Peyer's patch (tissue), 4 donors: ENCODE measurements around the gene PRPF19.

Experiments used
- CTCF ChIP-seq, 6 experiments: fragments of 450-650 bp in 4 of 6; fragments of 200-600 bp in 2 of 6; sonication (generic) in 1 of 6; IDR thresholded peaks; one replicate each; pipeline ENCODE4 v1.5.1; 2017 to 2019; ENCODE audit warnings: antibody characterized with exemption in 6 of 6, mild to moderate bottlenecking in 3 of 6, moderate library complexity in 1 of 6
- POLR2A ChIP-seq, 2 donors: fragments of 450-650 bp; IDR thresholded peaks; one replicate each; pipeline ENCODE4 v1.5.1; 2017; ENCODE audit warnings: antibody characterized with exemption in 2 of 2, mild to moderate bottlenecking in 2 of 2, moderate library complexity in 2 of 2

DNA sequence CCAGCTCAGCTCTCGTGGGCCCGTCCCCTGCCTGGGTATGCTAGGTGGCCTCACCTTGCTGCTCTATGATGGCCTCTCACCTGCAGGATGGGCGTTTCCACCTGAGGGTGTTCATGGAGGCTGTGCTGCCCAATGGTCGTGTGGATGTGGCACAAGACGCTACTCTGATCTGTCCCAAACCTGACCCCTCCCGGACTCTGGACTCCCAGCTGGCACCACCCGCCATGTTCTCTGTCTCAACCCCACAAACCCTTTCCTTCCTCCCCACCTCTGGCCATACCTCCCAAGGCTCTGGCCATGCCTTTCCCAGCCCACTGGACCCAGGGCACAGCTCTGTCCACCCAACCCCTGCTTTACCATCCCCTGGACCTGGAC is 36.9 kb downstream of the PRPF19 start:
- no peak for TF ChIP-seq CTCF (IDR thresholded peaks at IDR 0.05)
- no peak for TF ChIP-seq POLR2A (IDR thresholded peaks at IDR 0.05)
